ENCODE measurements around the gene MEF2A.

Gene MEF2A

DNA sequence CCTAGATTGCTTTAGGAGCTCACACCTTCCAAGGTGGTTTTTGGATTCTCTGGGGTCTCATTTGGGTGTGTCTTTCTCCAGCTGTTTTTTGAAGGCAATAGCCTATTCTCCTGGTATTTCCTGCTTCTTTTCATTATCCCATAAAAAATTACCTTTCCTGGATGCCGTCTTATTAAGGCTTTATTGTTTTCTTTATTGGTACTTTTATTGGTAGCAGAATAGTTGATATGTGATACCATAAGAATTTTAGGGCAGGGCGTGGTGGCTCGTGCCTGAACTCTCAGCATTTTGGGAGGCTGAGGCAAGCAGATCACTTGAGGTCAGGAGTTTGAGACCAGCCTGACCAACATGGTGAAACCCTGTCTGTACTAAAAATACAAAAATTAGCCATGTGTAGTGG, 18.3 kb upstream of the MEF2A start:
- ATAC-seq = no peak
- TF ChIP-seq GLIS3 (CRISPR knock-in tag; IDR thresholded peaks at IDR 0.05) (no peak), ZNF8 (CRISPR knock-in tag; IDR thresholded peaks at IDR 0.05) (no peak), PPARA (CRISPR knock-in tag; IDR thresholded peaks at IDR 0.05; ENCODE audit: borderline replicate concordance) (no peak), ZNF565 (CRISPR knock-in tag; conservative IDR thresholded peaks at IDR 0.05; ENCODE audit: low read depth) (no peak), ZFP3 (CRISPR knock-in tag; IDR thresholded peaks at IDR 0.05) (no peak), RARB (CRISPR knock-in tag; IDR thresholded peaks at IDR 0.05) (no peak), CSDC2 (CRISPR knock-in tag; IDR thresholded peaks at IDR 0.05) (no peak), ZFP30 (CRISPR knock-in tag; IDR thresholded peaks at IDR 0.05) (no peak), BACH2 (CRISPR knock-in tag; IDR thresholded peaks at IDR 0.05; ENCODE audit: borderline replicate concordance) (no peak), ZC3H10 (CRISPR knock-in tag; IDR thresholded peaks at IDR 0.05) (no peak), TOX (CRISPR knock-in tag; IDR thresholded peaks at IDR 0.05; ENCODE audit: borderline replicate concordance) (no peak), ESRRG (CRISPR knock-in tag; IDR thresholded peaks at IDR 0.05) (no peak), OSR1 (CRISPR knock-in tag; IDR thresholded peaks at IDR 0.05) (no peak)
- TF ChIP-seq, protein P1, sequence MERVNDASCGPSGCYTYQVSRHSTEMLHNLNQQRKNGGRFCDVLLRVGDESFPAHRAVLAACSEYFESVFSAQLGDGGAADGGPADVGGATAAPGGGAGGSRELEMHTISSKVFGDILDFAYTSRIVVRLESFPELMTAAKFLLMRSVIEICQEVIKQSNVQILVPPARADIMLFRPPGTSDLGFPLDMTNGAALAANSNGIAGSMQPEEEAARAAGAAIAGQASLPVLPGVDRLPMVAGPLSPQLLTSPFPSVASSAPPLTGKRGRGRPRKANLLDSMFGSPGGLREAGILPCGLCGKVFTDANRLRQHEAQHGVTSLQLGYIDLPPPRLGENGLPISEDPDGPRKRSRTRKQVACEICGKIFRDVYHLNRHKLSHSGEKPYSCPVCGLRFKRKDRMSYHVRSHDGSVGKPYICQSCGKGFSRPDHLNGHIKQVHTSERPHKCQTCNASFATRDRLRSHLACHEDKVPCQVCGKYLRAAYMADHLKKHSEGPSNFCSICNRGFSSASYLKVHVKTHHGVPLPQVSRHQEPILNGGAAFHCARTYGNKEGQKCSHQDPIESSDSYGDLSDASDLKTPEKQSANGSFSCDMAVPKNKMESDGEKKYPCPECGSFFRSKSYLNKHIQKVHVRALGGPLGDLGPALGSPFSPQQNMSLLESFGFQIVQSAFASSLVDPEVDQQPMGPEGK (CRISPR knock-in tag; IDR thresholded peaks at IDR 0.05; ENCODE audit: borderline replicate concordance) = no peak

DNA sequence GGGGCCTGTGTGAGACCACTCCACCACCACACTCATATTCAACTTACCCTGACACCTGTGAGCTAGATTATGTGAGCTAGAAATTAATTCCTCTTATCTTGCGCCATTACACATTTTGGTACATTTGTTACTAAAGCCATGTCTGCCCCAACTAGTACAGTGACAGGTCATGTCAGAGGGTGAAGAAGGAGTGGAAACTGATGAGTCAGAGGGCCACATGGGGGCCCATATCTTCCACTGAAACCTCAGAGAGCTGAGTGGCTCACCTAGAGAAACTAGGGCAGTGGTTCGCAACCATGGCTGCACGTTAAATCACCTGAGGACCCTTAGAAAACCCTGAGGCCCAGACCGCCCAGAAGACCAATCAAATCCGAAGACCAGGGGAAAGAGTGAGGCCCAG, 15.7 kb upstream of the MEF2A start:
- ATAC-seq = no peak
- TF ChIP-seq RARB (CRISPR knock-in tag; IDR thresholded peaks at IDR 0.05) (no peak), ZNF70 (CRISPR knock-in tag; IDR thresholded peaks at IDR 0.05) (no peak), PPARA (CRISPR knock-in tag; IDR thresholded peaks at IDR 0.05; ENCODE audit: borderline replicate concordance) (no peak), ZNF565 (CRISPR knock-in tag; conservative IDR thresholded peaks at IDR 0.05; ENCODE audit: low read depth) (no peak), CSRNP3 (CRISPR knock-in tag; IDR thresholded peaks at IDR 0.05) (no peak), SNAI2 (CRISPR knock-in tag; IDR thresholded peaks at IDR 0.05) (no peak), ARNTL (CRISPR knock-in tag; IDR thresholded peaks at IDR 0.05; ENCODE audit: borderline replicate concordance, low read depth) (no peak), TCF4 (CRISPR knock-in tag; IDR thresholded peaks at IDR 0.05; ENCODE audit: borderline replicate concordance) (no peak)
- TF ChIP-seq, protein P2, sequence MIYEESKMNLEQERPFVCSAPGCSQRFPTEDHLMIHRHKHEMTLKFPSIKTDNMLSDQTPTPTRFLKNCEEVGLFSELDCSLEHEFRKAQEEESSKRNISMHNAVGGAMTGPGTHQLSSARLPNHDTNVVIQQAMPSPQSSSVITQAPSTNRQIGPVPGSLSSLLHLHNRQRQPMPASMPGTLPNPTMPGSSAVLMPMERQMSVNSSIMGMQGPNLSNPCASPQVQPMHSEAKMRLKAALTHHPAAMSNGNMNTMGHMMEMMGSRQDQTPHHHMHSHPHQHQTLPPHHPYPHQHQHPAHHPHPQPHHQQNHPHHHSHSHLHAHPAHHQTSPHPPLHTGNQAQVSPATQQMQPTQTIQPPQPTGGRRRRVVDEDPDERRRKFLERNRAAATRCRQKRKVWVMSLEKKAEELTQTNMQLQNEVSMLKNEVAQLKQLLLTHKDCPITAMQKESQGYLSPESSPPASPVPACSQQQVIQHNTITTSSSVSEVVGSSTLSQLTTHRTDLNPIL (CRISPR knock-in tag; IDR thresholded peaks at IDR 0.05; ENCODE audit: low read depth) = no peak

- ATAC-seq = no peak
- TF ChIP-seq SNAI2 (CRISPR knock-in tag; IDR thresholded peaks at IDR 0.05) (no peak), CSDC2 (CRISPR knock-in tag; IDR thresholded peaks at IDR 0.05) (no peak), ZC3H10 (CRISPR knock-in tag; IDR thresholded peaks at IDR 0.05) (no peak), OSR1 (CRISPR knock-in tag; IDR thresholded peaks at IDR 0.05) (no peak), ZFP30 (CRISPR knock-in tag; IDR thresholded peaks at IDR 0.05) (no peak), ZFP3 (CRISPR knock-in tag; IDR thresholded peaks at IDR 0.05) (no peak)
Measured at GRCh38 chr15:99552111-99552510, 13.7 kb upstream of the MEF2A start.

- TF ChIP-seq CSDC2 (CRISPR knock-in tag; IDR thresholded peaks at IDR 0.05) = no peak
- TF ChIP-seq, protein P1 (CRISPR knock-in tag; IDR thresholded peaks at IDR 0.05; ENCODE audit: borderline replicate concordance) = no peak
- no peak for TF ChIP-seq ESRRG (CRISPR knock-in tag; IDR thresholded peaks at IDR 0.05)
- no peak for TF ChIP-seq CSRNP3 (CRISPR knock-in tag; IDR thresholded peaks at IDR 0.05)
- no peak for TF ChIP-seq GLIS3 (CRISPR knock-in tag; IDR thresholded peaks at IDR 0.05)
- no peak for TF ChIP-seq POU6F1 (CRISPR knock-in tag; IDR thresholded peaks at IDR 0.05; ENCODE audit: borderline replicate concordance, low read depth)
- no peak for TF ChIP-seq ISL1 (CRISPR knock-in tag; IDR thresholded peaks at IDR 0.05)
- TF ChIP-seq ZNF8 (CRISPR knock-in tag; IDR thresholded peaks at IDR 0.05) = no peak
- no peak for TF ChIP-seq ZFP3 (CRISPR knock-in tag; IDR thresholded peaks at IDR 0.05)
- TF ChIP-seq PPARA (CRISPR knock-in tag; IDR thresholded peaks at IDR 0.05; ENCODE audit: borderline replicate concordance) = no peak
- no peak for TF ChIP-seq ZFP30 (CRISPR knock-in tag; IDR thresholded peaks at IDR 0.05)
- no peak for TF ChIP-seq TOX (CRISPR knock-in tag; IDR thresholded peaks at IDR 0.05; ENCODE audit: borderline replicate concordance)
- no peak for TF ChIP-seq BACH2 (CRISPR knock-in tag; IDR thresholded peaks at IDR 0.05; ENCODE audit: borderline replicate concordance)
- TF ChIP-seq ARNTL (CRISPR knock-in tag; IDR thresholded peaks at IDR 0.05; ENCODE audit: borderline replicate concordance, low read depth) = no peak
- TF ChIP-seq ZC3H10 (CRISPR knock-in tag; IDR thresholded peaks at IDR 0.05) = no peak
- TF ChIP-seq ZNF565 (CRISPR knock-in tag; conservative IDR thresholded peaks at IDR 0.05; ENCODE audit: low read depth) = no peak
Measured at GRCh38 chr15:99554880-99555488, 10.8 kb upstream of the MEF2A start.

More at GRCh38 chr15:99554880-99555488, 10.8 kb upstream of the MEF2A start:
- no peak for ATAC-seq
